Mammary epithelial cell (primary cell): ENCODE measurements around the gene FGD5.

Source experiments
- EZH2 ChIP-seq: IDR thresholded peaks from 2 replicates; pipeline ENCODE4 v1.6.1; 2012; ENCODE audit warnings: low read length, inconsistent platforms, borderline replicate concordance
- TF ChIP-seq, protein P1 (sequence below), 2 donors: IDR thresholded peaks in 1 of 2; conservative IDR thresholded peaks in 1 of 2; 2 replicates each; pipeline ENCODE4 v1.5.1; 2011 to 2012; ENCODE audit warnings: inconsistent platforms in 2 of 2, low read length in 2 of 2, mild to moderate bottlenecking in 2 of 2, control low read depth in 1 of 2, low read depth in 1 of 2; ENCODE audit not compliant: insufficient read depth in 1 of 2; ENCODE audit errors: extremely low read depth in 1 of 2

DNA sequence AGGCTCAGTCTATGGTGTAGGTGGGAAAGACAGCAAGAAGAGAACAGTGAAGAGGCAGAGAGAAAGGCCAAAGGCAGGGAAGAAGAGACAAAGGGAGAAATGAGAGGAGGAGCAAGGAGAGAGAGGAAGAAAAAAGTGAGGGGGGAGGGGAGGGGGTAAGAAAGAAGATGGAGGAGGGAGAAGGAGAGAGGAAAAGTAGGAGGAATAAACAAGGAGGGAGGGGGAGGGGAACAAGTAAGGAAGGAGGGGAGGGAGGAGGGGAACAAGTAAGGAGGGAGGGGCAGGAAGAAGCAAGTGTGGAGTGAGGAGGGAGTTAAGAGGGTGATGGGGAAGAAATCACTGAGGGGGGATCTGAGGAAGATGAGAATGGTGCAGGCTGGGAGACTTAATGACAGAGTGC, 45.5 kb upstream of the FGD5 start:
- TF ChIP-seq EZH2, result no peak
- TF ChIP-seq, protein P1, sequence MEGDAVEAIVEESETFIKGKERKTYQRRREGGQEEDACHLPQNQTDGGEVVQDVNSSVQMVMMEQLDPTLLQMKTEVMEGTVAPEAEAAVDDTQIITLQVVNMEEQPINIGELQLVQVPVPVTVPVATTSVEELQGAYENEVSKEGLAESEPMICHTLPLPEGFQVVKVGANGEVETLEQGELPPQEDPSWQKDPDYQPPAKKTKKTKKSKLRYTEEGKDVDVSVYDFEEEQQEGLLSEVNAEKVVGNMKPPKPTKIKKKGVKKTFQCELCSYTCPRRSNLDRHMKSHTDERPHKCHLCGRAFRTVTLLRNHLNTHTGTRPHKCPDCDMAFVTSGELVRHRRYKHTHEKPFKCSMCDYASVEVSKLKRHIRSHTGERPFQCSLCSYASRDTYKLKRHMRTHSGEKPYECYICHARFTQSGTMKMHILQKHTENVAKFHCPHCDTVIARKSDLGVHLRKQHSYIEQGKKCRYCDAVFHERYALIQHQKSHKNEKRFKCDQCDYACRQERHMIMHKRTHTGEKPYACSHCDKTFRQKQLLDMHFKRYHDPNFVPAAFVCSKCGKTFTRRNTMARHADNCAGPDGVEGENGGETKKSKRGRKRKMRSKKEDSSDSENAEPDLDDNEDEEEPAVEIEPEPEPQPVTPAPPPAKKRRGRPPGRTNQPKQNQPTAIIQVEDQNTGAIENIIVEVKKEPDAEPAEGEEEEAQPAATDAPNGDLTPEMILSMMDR (conservative IDR thresholded peaks at IDR 0.05 in 1 of 2, IDR thresholded peaks at IDR 0.05 in 1 of 2; ENCODE audit: extremely low read depth in 1 of 2, insufficient read depth in 1 of 2, low read depth in 1 of 2, low read length in 2 of 2), result no peak
